Endothelial cell of hepatic sinusoid (primary cell): Measurements from ENCODE around the gene TLX2.

ENCODE experiments used
- in situ Hi-C: cut with HindIII; loops from 2 replicates; pipeline ENCODE4 v1.10.0; 2017; ENCODE audit warnings: low sequenced_read_pairs

Gene TLX2

GRCh38 chr2:74531666-74532065 lies 17.4 kb downstream of the TLX2 start:
- in situ Hi-C loops, result no loop called here

DNA sequence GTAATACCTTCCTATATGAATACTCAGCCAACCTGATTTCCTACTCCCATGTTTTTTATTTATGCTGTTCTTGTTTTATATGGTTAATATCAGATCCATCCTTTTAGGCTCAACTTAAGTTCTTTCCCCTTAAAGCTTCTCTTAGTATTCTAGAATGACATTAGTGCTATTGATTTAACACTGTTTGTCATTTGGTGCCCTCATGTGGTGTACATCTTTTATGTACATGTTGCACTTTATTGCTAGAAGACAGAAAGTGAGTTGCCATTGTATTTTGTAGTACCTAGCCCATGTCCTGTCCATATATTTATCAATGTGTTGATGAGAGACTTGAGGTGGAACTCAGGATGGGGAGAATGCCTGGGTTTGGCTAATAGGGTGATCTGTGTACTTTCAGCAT lies 18.0 kb downstream of the TLX2 start:
- in situ Hi-C loops, result no loop called here

- in situ Hi-C loops, result no loop called here
Measured at GRCh38 chr2:74533464-74533863, 19.2 kb downstream of the TLX2 start.

GRCh38 chr2:74534411-74534810 lies 20.2 kb downstream of the TLX2 start:
- in situ Hi-C loops, result no loop called here

GRCh38 chr2:74535440-74535965 lies 21.3 kb downstream of the TLX2 start:
- in situ Hi-C loops, result loop anchor here (5.0 kb wide), 2 partner anchors 52 to 103 kb away; no protein-coding TSS in a partner anchor

DNA sequence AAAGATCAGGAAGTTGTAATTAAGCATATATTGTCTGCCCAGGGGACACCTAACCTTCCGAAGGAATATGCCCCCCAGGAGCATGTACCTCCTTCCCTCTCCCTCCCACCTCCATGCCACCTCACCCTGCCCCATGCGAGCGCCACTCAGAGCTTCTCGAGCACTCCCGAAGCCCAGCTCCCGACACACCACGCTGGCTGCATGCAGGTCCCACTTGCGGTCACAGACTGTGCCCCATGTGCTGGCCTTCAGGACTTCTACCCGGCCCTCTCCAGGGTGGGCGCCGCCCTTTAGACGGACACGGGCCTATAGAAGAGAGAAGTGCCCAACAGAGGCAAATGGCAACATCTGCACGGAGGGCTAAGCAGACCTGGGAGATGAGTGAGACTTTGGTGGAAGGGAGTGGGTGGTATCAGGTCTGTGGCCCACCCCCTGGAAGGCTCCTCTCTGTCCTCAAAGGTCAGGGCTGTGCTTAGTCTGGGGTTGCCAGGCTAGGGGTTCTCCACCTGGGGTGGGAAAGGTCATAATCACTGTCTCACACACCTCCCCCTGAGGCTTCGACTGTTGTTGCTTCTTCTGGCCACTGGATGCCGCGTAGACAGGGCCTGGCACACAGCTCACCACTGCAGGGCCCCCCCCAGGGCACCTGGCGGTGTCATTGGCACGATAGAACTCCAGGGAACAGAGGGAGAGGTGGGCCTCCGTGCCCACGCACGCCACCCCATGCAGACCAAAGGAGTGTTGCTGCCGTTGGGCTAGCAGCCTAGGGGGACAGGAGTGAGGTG lies 22.1 kb downstream of the TLX2 start:
- in situ Hi-C loops, result loop anchor here (5.0 kb wide), 2 partner anchors 51 to 104 kb away; no protein-coding TSS in a partner anchor

DNA sequence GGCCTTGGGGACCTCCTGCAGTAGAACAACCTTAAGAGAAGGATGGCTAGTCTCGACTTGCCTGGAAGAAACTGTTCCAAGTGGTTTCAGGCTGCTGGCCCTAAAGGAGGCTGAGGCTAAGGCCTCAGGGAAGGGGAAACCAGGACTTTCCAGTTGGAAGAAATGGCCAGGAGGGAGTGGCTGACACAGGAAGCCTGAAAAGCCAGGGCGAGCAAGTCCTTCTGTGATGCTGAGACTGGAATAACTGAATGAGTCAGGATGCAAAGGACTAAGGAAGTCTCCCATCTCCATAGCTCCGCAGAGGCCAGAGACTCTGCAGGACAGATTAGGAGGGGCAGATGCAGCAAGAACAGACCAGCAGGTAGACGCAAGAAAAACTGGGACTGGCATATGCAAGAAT lies 22.9 kb downstream of the TLX2 start:
- in situ Hi-C loops, result loop anchor here (5.0 kb wide), 2 partner anchors 50 to 105 kb away; no protein-coding TSS in a partner anchor

DNA sequence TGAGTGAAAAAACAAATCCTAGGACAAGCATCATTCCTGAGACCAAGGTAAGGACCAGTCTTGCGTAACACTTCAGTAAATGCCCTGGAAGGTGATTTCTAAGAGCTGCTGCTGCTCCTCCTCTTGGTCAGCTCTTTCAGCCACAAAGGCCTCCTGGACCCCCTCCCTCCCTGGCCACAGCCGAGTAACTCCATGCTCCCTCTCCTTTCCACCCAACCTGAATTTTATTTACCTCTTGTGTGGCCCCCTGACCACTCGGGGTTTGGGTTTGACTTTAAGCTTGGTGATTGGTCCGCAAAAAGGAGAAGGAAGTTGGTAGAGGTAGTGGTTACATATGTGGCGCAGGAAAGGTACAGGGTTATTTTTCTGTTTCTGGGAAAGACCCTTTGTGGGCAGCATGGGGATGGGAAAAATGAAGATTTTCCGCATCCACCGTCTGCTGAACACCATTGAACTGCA lies 24.7 kb downstream of the TLX2 start:
- in situ Hi-C loops, result loop anchor here (5.0 kb wide), 2 partner anchors 48 to 107 kb away; no protein-coding TSS in a partner anchor

DNA sequence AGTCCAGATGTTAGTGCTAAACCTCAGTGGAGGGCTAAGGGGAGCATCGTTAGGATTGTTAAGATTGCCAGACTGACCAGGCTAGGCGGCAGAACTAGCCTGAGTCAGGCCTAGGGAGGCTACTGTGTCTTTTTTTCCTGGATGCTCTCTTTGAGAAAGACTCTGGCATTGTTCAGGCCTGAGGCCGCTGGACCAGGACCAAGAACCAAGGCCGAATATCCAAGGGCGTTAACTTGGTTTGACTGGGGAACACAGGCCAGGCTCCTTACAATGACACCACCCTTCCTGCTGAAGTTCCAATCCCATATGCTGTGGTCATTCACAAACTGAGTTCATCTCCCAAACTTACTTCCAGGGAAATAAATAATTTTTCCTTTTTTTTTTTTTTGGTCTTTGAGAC lies 26.0 kb downstream of the TLX2 start:
- in situ Hi-C loops, result no loop called here

GRCh38 chr2:74542978-74543377 lies 28.7 kb downstream of the TLX2 start:
- in situ Hi-C loops, result no loop called here

DNA sequence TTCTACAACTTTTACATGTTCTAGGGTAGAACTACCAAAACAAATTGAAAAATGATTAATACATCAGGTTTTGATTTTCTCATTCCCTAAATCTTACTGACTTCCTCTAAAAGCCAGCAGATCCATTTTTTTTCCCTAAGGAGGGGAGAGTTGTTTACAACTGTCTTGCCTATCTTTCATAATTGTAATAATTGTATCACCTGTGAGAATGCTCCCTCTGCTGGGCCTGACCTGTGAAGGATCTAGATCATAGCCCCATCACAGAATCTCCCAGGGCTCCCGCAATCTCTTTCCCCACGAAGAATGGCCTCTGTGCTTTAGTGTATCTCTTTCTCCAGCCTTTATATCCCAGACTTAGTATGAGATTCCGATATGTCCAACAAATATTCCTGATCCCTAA lies 30.4 kb downstream of the TLX2 start:
- in situ Hi-C loops, result no loop called here

DNA sequence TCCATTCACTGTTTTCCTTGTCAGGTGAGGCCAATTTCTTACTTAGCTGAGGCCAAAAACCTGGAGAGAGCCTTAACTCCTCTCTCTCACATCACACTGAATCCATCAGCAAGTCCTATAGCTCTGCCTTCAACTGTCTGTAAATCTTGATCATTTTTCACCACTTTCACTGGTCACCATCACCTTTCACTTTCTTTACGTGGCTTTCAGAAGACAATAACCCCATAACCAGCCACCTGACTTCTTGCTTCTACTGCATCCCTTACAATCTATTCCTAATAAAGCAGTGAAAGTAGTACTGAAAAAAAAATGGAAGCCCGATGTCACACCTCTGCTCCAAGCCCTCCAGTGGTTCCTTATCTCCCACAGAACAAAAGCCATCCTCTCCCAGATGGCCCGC lies 31.8 kb downstream of the TLX2 start:
- in situ Hi-C loops, result no loop called here

- in situ Hi-C loops, result no loop called here
Measured at GRCh38 chr2:74548285-74548899, 34.1 kb downstream of the TLX2 start.

DNA sequence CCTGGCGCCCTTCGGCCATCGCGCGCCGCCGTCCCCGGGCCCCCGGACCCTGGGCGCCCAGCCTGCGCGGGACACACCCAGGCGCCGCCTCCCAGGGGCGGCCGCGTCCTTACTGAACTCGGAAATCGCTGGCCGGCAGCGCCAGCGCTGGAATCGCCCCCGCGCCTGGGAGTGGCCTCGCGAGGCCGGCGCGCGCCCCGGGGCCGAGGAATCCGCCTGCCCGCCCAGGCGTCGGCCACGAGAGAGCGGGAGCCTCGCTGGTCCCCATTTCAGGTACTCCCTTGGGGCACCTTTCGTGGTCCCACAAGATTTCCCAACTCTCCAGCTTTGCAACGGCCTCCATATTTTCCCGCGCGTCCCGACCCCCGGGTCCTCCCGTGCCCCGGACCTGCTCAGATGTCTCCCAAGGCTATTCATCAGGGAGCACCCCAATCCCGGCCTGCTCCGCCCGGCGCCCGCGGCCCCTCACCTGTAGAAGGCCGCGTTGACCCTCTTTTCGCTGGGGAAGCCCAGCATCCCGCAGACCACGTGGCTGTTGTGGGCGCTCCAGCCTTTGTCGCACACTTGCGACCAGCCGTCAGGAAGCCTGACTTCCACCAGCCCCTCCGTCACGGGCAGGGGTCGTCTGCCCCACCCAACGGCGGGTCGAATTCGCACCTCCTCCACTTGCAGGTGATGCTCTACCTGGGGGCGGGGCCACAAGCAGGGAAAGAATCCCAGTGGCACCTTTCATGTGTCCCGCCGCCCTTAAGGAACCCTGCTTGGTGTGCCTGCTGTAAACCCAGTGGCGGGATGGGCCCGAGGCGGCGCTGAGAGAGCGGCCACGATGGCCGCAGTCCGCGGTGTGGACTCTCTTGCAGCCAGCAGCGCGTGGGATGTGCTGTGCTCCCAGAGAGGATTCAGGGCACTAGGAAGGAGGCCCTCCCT lies 34.9 kb downstream of the TLX2 start:
- in situ Hi-C loops, result no loop called here

- in situ Hi-C loops, result no loop called here
Measured at GRCh38 chr2:74550231-74550630, 36.0 kb downstream of the TLX2 start.

DNA sequence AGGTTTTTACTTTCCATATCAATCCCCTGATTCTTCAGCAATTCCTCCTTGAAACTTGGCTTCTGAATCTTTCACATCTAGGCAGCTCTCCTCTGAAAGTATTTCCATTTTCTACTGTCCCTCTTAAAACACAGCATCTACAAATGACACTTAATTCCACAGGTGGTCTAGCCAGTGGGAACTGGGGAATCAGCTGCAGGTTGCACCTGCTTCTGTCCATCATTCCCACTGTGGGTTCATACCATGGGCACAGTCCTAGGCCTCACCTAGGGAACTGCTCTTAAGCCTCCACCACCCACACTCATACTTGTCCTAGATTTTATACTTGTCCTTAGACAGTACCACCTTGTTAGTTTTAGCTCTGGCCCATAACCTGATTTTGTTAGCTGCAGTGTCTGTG lies 37.3 kb downstream of the TLX2 start:
- in situ Hi-C loops, result no loop called here

- in situ Hi-C loops, result no loop called here
Measured at GRCh38 chr2:74551942-74552913, 38.0 kb downstream of the TLX2 start.

DNA sequence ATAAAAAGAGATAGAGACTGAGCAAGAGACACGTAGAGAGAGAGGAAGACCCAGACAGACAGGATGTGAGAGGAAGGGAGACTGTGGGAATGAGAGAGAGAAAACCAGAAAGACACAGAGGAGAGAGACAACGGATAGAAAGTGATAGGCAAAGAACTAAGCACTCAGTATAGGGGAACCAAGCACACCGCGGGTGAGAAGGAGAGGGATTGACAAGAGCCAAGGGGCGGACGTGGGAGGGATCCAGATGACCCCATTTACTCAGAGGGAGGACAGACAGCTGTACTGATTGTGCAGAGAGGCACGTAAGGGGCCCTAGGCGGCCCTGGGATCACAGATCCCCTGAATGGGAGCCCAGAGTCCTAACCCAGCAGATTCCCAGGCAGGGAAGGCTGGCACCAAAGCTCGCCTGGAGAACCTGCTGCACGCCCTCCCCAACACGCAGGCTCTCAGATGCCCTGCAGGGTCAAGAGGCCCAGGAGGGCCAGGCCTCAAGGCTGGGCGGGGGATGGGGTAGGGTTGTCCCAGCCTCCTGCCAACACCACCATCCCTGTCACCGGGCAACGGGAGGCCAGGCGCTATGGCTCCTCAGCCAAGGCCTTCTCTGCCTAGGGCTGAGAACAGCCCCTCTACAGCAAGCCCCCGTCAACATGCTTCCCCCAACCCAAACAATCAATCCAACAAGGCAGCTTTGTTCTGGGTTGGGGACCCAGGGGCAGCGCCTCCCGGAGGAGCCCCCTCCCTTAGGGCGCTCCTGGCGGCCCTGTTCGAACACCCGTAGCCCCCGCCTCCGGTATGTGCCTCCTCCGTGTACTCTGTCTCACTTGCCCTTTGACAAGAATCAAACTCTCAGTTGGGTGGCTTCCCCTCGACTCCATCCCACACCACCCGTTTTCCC lies 38.9 kb downstream of the TLX2 start:
- in situ Hi-C loops, result no loop called here
